MM.1S (cell line): Measurements from ENCODE around the gene STAU1.
"Not testable (repeated sequence)": the region's sequence is repeated elsewhere in the genome, so short reads cannot be mapped to it uniquely, and the experiment has no call there.

Experiments used
- EZH2 ChIP-seq: fragments of 300-600 bp; sonication (generic); optimal IDR thresholded peaks from 2 replicates; pipeline ENCODE3; 2017; ENCODE audit warnings: low read depth, mild to moderate bottlenecking, antibody characterized with exemption, low read length, mixed read lengths
- EZH2phosphoT487 ChIP-seq: fragments of 300-600 bp; sonication (generic); IDR thresholded peaks from 2 replicates; pipeline ENCODE4 v1.6.1; 2018; ENCODE audit warnings: antibody characterized with exemption, low read length
- TF ChIP-seq, protein P1 (sequence below): fragments of 300-600 bp; sonication (generic); IDR thresholded peaks from 2 replicates; pipeline ENCODE4 v1.5.1; 2016; ENCODE audit warnings: antibody characterized with exemption, low read length, mixed read lengths

DNA sequence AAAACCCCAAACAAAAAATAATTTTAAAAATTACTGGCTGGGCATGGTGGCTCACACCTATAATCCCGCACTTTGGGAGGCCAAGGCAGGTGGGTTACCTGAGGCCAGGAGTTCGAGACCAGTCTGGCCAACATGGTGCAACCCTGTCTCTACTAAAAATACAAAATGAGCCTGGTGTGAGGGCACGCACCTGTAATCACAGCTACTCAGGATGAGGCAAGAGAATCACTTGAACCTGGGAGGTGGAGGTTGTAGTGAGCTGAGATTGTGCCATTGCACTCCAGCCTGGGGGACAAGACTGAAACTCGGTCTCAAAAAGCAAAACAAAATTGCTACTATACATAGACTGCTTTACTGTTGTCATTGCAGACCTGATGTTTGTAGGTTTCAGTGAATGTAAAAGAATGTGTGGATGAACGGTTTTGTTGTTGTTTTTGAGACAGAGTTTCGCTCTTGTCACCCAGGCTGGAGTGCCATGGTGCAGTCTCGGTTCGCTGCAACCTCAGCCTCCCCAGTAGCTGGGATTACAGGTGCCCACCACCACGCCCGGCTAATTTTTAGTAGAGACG lies 83.1 kb downstream of the STAU1 start:
- TF ChIP-seq, protein P1, sequence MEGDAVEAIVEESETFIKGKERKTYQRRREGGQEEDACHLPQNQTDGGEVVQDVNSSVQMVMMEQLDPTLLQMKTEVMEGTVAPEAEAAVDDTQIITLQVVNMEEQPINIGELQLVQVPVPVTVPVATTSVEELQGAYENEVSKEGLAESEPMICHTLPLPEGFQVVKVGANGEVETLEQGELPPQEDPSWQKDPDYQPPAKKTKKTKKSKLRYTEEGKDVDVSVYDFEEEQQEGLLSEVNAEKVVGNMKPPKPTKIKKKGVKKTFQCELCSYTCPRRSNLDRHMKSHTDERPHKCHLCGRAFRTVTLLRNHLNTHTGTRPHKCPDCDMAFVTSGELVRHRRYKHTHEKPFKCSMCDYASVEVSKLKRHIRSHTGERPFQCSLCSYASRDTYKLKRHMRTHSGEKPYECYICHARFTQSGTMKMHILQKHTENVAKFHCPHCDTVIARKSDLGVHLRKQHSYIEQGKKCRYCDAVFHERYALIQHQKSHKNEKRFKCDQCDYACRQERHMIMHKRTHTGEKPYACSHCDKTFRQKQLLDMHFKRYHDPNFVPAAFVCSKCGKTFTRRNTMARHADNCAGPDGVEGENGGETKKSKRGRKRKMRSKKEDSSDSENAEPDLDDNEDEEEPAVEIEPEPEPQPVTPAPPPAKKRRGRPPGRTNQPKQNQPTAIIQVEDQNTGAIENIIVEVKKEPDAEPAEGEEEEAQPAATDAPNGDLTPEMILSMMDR = not testable (repeated sequence)
- TF ChIP-seq EZH2phosphoT487, EZH2: not testable (repeated sequence)
